SK-N-MC (cell line): ENCODE results near the gene MARK2.

Source experiments
- DNase-seq: peaks from one replicate; pipeline ENCODE4 v3.0.0-alpha.2; 2011; ENCODE audit warnings: low read depth, low spot score
- H3K27ac ChIP-seq: fragments of 200-600 bp; sonication (generic); 2 replicates; pipeline ENCODE4 v1.5.1; 2016; ENCODE audit warnings: mixed run types
- H3K36me3 ChIP-seq: fragments of 200-600 bp; sonication (generic); 2 replicates; pipeline ENCODE4 v1.6.1; 2017; ENCODE audit warnings: antibody characterized with exemption, low read length, mixed read lengths; ENCODE audit not compliant: insufficient read depth
- H3K4me3 ChIP-seq: fragments of 200-600 bp; sonication (generic); 2 replicates; pipeline ENCODE4 v1.5.1; 2016
- H3K9ac ChIP-seq: fragments of 200-600 bp; sonication (generic); 2 replicates; pipeline ENCODE4 v1.8.0; 2017; ENCODE audit warnings: mixed run types, mixed read lengths; ENCODE audit not compliant: insufficient read length
- H3K9me3 ChIP-seq: fragments of 200-600 bp; sonication (generic); 2 replicates; pipeline ENCODE4 v1.6.1; 2017; ENCODE audit warnings: low read depth, mild to moderate bottlenecking, antibody characterized with exemption, low read length, moderate library complexity, mixed read lengths
- EZH2 ChIP-seq: fragments of 200-600 bp; sonication (generic); IDR thresholded peaks from one replicate; pipeline ENCODE4 v1.6.1; 2017; ENCODE audit warnings: antibody characterized with exemption
- FOXP2 ChIP-seq: optimal IDR thresholded peaks from 2 replicates; pipeline ENCODE3; 2011; ENCODE audit warnings: mild to moderate bottlenecking, moderate library complexity; ENCODE audit not compliant: insufficient read depth; ENCODE audit errors: extremely low read length, control extremely low read depth
- POLR2AphosphoS5 ChIP-seq: IDR thresholded peaks from 2 replicates; pipeline ENCODE4 v1.6.1; 2012; ENCODE audit warnings: mild to moderate bottlenecking, low read depth, low read length, borderline replicate concordance

The MARK2 gene

GRCh38 chr11:63920939-63921417 is 82.1 kb downstream of the MARK2 start:
- Histone ChIP-seq H3K27ac (no peak overlapping the region), H3K9ac (no peak overlapping the region), H3K9me3 (no peaks in the 10 kb centered on the region), H3K4me3 (no peak overlapping the region), H3K36me3 (no peaks in the 10 kb centered on the region)
- TF ChIP-seq POLR2AphosphoS5 (no peak), FOXP2 (no peak), EZH2 (no peak)
- no peak for DNase-seq

GRCh38 chr11:63922673-63923192 is 83.8 kb downstream of the MARK2 start:
- no peak overlapping the region for H3K9ac ChIP-seq
- H3K27ac ChIP-seq = no peak overlapping the region
- TF ChIP-seq FOXP2 (no peak), POLR2AphosphoS5 (no peak), EZH2 (no peak)
- DNase-seq = no peak
- no peaks in the 10 kb centered on the region for H3K36me3 ChIP-seq
- no peaks in the 10 kb centered on the region for H3K9me3 ChIP-seq
- no peak overlapping the region for H3K4me3 ChIP-seq

- DNase-seq = no peak
- no peak for TF ChIP-seq POLR2AphosphoS5
- Histone ChIP-seq H3K4me3 (no peak overlapping the region), H3K9ac (no peak overlapping the region), H3K9me3 (no peaks in the 10 kb centered on the region), H3K27ac (no peak overlapping the region), H3K36me3 (no peaks in the 10 kb centered on the region)
These were observed 84.4 kb downstream of the MARK2 start for GRCh38 chr11:63923319-63923718.

- DNase-seq = no peak
- Histone ChIP-seq H3K4me3 (no peak overlapping the region), H3K27ac (no peak overlapping the region), H3K36me3 (no peaks in the 10 kb centered on the region), H3K9ac (no peak overlapping the region), H3K9me3 (no peaks in the 10 kb centered on the region)
- no peak for TF ChIP-seq EZH2
- TF ChIP-seq FOXP2 = no peak
- no peak for TF ChIP-seq POLR2AphosphoS5
These were observed 90.7 kb downstream of the MARK2 start for GRCh38 chr11:63929616-63930015.

- H3K9ac ChIP-seq = no peak overlapping the region
These were observed 92.1 kb downstream of the MARK2 start for GRCh38 chr11:63931045-63931444.

GRCh38 chr11:63931876-63932275 is 93.0 kb downstream of the MARK2 start:
- Histone ChIP-seq H3K27ac (no peak overlapping the region), H3K36me3 (no peaks in the 10 kb centered on the region), H3K9me3 (no peaks in the 10 kb centered on the region), H3K4me3 (no peak overlapping the region), H3K9ac (no peak overlapping the region)
- TF ChIP-seq EZH2 = no peak
- TF ChIP-seq FOXP2 = no peak
- TF ChIP-seq POLR2AphosphoS5 = no peak
- DNase-seq = no peak

More at GRCh38 chr11:63931045-63931444, 92.1 kb downstream of the MARK2 start:
- DNase-seq = no peak
- Histone ChIP-seq H3K4me3 (no peak overlapping the region), H3K27ac (no peak overlapping the region), H3K9me3 (no peaks in the 10 kb centered on the region), H3K36me3 (no peaks in the 10 kb centered on the region)
- no peak for TF ChIP-seq EZH2
- no peak for TF ChIP-seq POLR2AphosphoS5
- TF ChIP-seq FOXP2 = no peak

GRCh38 chr11:63933459-63933858 is 94.5 kb downstream of the MARK2 start:
- no peak for TF ChIP-seq POLR2AphosphoS5
- no peak for TF ChIP-seq FOXP2
- no peak for TF ChIP-seq EZH2
- Histone ChIP-seq H3K36me3 (no peaks in the 10 kb centered on the region), H3K4me3 (no peak overlapping the region), H3K27ac (no peak overlapping the region), H3K9me3 (no peaks in the 10 kb centered on the region), H3K9ac (no peak overlapping the region)
- no peak for DNase-seq

GRCh38 chr11:63937713-63938478 is 99.0 kb downstream of the MARK2 start:
- Histone ChIP-seq H3K9ac (peak overlapping the region; percentile 4), H3K9me3 (no peaks in the 10 kb centered on the region), H3K4me3 (peak overlapping the region; percentile 96), H3K27ac (peak overlapping the region; percentile 55), H3K36me3 (no peaks in the 10 kb centered on the region)
- TF ChIP-seq POLR2AphosphoS5 (no peak), EZH2 (no peak), FOXP2 (no peak)
- no peak for DNase-seq
